ENCODE data around the gene OXCT1.

GRCh38 chr5:41857989-41858388 is 12.2 kb downstream of the OXCT1 start:
- TF ChIP-seq CTCF (IDR thresholded peaks at IDR 0.05) (no peak), RORB (CRISPR knock-in tag; IDR thresholded peaks at IDR 0.05) (no peak), NFE2L1 (CRISPR knock-in tag; IDR thresholded peaks at IDR 0.05) (no peak), PRRX2 (CRISPR knock-in tag; IDR thresholded peaks at IDR 0.05) (no peak), STAT6 (CRISPR knock-in tag; conservative IDR thresholded peaks at IDR 0.05; ENCODE audit: low read depth) (no peak), E2F1 (CRISPR knock-in tag; IDR thresholded peaks at IDR 0.05) (no peak), ERG (CRISPR knock-in tag; IDR thresholded peaks at IDR 0.05) (no peak), SMAD4 (CRISPR knock-in tag; IDR thresholded peaks at IDR 0.05) (no peak), JUN (CRISPR knock-in tag; IDR thresholded peaks at IDR 0.05) (no peak)

Measured in WTC11 (cell line).